H1 (cell line): Measurements from ENCODE around the gene TSTD2. TPM values are rescaled to one million over a fixed set of nuclear protein-coding genes. Genes with fewer than 3 reads are reported as not detected.

Experiments used
- CTCF ChIA-PET: fragments of 300-600 bp; sonication (Branson Sonifier 250); formaldehyde crosslinking; loops from one replicate; lab custom pipeline; 2021; ENCODE audit not compliant: partially characterized antibody; lab: Charles Lee
- POLR2A ChIA-PET: fragments of 300-600 bp; sonication (Branson Sonifier 250); formaldehyde crosslinking; loops from one replicate; lab custom pipeline; 2021; ENCODE audit warnings: inconsistent platforms; ENCODE audit not compliant: partially characterized antibody; lab: Charles Lee
- DNase-seq, 2 experiments: peaks; one replicate each; pipeline versions ENCODE4 v3.0.0 to v3.0.0-alpha.2; 2010 to 2022; ENCODE audit warnings: low spot score in 2 of 2, low read depth in 1 of 2, mixed read lengths in 1 of 2
- FAIRE-seq: peaks from 2 replicates; lab custom pipeline; 2011; peaks lifted over from hg19 to GRCh38; lab: Jason Lieb, UNC
- H2AFZ ChIP-seq: 2 replicates; pipeline ENCODE4 v1.8.1; 2012; ENCODE audit warnings: low read length, inconsistent platforms
- H2AK5ac ChIP-seq: 2 replicates; pipeline ENCODE4 v1.6.1; 2013; ENCODE audit warnings: low read depth, low read length
- H2BK120ac ChIP-seq: replicated peaks from 2 replicates; pipeline ENCODE3; 2013; ENCODE audit warnings: low read depth, low read length, inconsistent platforms
- H2BK12ac ChIP-seq: 2 replicates; pipeline ENCODE4 v1.6.1; 2013; ENCODE audit warnings: low read depth, low read length
- H2BK15ac ChIP-seq: 2 replicates; pipeline ENCODE4 v1.6.1; 2013; ENCODE audit warnings: low read length
- H2BK20ac ChIP-seq: 2 replicates; pipeline ENCODE4 v1.6.1; 2013; ENCODE audit warnings: low read length
- H2BK5ac ChIP-seq: 2 replicates; pipeline ENCODE4 v1.6.1; 2013; ENCODE audit warnings: low read depth, low read length
- H3K14ac ChIP-seq: 2 replicates; pipeline ENCODE4 v1.6.1; 2013; ENCODE audit warnings: inconsistent platforms; ENCODE audit not compliant: insufficient read length
- H3K18ac ChIP-seq: 2 replicates; pipeline ENCODE4 v1.6.1; 2013; ENCODE audit warnings: low read length; ENCODE audit errors: extremely low read depth
- H3K23ac ChIP-seq: 2 replicates; pipeline ENCODE4 v1.6.1; 2013; ENCODE audit warnings: inconsistent platforms; ENCODE audit not compliant: insufficient read length
- H3K23me2 ChIP-seq: 2 replicates; pipeline ENCODE4 v1.6.1; 2013; ENCODE audit warnings: low read depth, low read length
- H3K27ac ChIP-seq: 2 replicates; pipeline ENCODE4 v1.6.1; 2011; ENCODE audit warnings: low read depth, low read length, inconsistent platforms
- H3K27me3 ChIP-seq, 4 experiments: replicated peaks in 1 of 4; 1 replicate in 1 of 4; 2 replicates in 3 of 4; pipeline versions ENCODE4 v1.6.1 to v1.8.1; 2011 to 2013; ENCODE audit warnings: low read length in 3 of 4, mild to moderate bottlenecking in 3 of 4, inconsistent platforms in 2 of 4, mixed read lengths in 2 of 4, moderate library complexity in 1 of 4; ENCODE audit not compliant: control insufficient read depth in 3 of 4, insufficient read depth in 3 of 4; ENCODE audit errors: extremely low read depth in 1 of 4
- H3K36me3 ChIP-seq, 4 experiments: 2 replicates each; pipeline versions ENCODE4 v1.6.1 to v1.8.1; 2011 to 2013; ENCODE audit warnings: mild to moderate bottlenecking in 4 of 4, low read length in 3 of 4, moderate library complexity in 2 of 4, control low read depth in 1 of 4, inconsistent platforms in 1 of 4; ENCODE audit not compliant: insufficient read depth in 4 of 4, control insufficient read depth in 2 of 4
- H3K4ac ChIP-seq: replicated peaks from 2 replicates; pipeline ENCODE3; 2013; ENCODE audit warnings: low read length, low read depth, mixed read lengths, inconsistent platforms; ENCODE audit not compliant: insufficient read length
- H3K4me1 ChIP-seq, 4 experiments: replicated peaks in 1 of 4; 1 replicate in 1 of 4; 2 replicates in 3 of 4; pipeline versions ENCODE4 v1.6.1 to v1.8.1; 2011 to 2013; ENCODE audit warnings: low read length in 3 of 4, inconsistent platforms in 2 of 4, mixed read lengths in 1 of 4; ENCODE audit not compliant: insufficient read depth in 4 of 4, control insufficient read depth in 3 of 4
- H3K4me2 ChIP-seq, 2 experiments: 2 replicates each; pipeline versions ENCODE4 v1.6.1 to v1.8.1; 2011 to 2013; ENCODE audit warnings: low read depth in 2 of 2, low read length in 2 of 2, control low read depth in 1 of 2, inconsistent platforms in 1 of 2, mild to moderate bottlenecking in 1 of 2; ENCODE audit not compliant: insufficient read depth in 1 of 2
- H3K4me3 ChIP-seq, 4 experiments: fragments of 200-600, 300-600 bp in 1 of 4; sonication (generic), shearing (Covaris generic), sonication (Bioruptor Twin) in 1 of 4; 2 replicates each; pipeline versions ENCODE4 v1.5.1 to v1.8.1; 2011 to 2016; ENCODE audit warnings: low read length in 4 of 4, low read depth in 3 of 4, control low read depth in 2 of 4, inconsistent platforms in 2 of 4, mild to moderate bottlenecking in 2 of 4, mixed read lengths in 1 of 4, moderate library complexity in 1 of 4; ENCODE audit not compliant: insufficient read depth in 2 of 4; ENCODE audit errors: extremely low read depth in 1 of 4
- H3K56ac ChIP-seq: replicated peaks from 2 replicates; pipeline ENCODE3; 2013; ENCODE audit warnings: low read depth, mild to moderate bottlenecking, mixed read lengths, low read length, inconsistent platforms; ENCODE audit not compliant: insufficient read length
- H3K79me1 ChIP-seq: 2 replicates; pipeline ENCODE4 v1.6.1; 2013; ENCODE audit warnings: low read depth, low read length, control low read depth
- H3K79me2 ChIP-seq, 2 experiments: 2 replicates each; pipeline versions ENCODE4 v1.6.1 to v1.8.1; 2012 to 2013; ENCODE audit warnings: low read length in 2 of 2, mild to moderate bottlenecking in 2 of 2, inconsistent platforms in 1 of 2; ENCODE audit not compliant: insufficient read depth in 2 of 2, control insufficient read depth in 1 of 2
- H3K9ac ChIP-seq, 4 experiments: replicated peaks in 1 of 4; 1 replicate in 1 of 4; 2 replicates in 3 of 4; pipeline versions ENCODE4 v1.6.1 to v1.8.1; 2011 to 2013; ENCODE audit warnings: low read depth in 3 of 4, low read length in 3 of 4, control low read depth in 2 of 4, mild to moderate bottlenecking in 2 of 4, moderate library complexity in 2 of 4, inconsistent platforms in 1 of 4; ENCODE audit errors: extremely low read depth in 1 of 4
- H3K9me3 ChIP-seq, 2 experiments: 2 replicates each; pipeline versions ENCODE4 v1.6.1 to v1.8.1; 2012 to 2013; ENCODE audit warnings: mild to moderate bottlenecking in 2 of 2, moderate library complexity in 2 of 2, control low read depth in 1 of 2, inconsistent platforms in 1 of 2, low read depth in 1 of 2, low read length in 1 of 2, mixed read lengths in 1 of 2; ENCODE audit not compliant: insufficient read depth in 2 of 2
- H4K20me1 ChIP-seq, 2 experiments: replicated peaks in 1 of 2; 2 replicates each; pipeline versions ENCODE3 to v1.8.1; 2011 to 2013; ENCODE audit warnings: inconsistent platforms in 2 of 2, low read length in 2 of 2, mild to moderate bottlenecking in 1 of 2; ENCODE audit not compliant: insufficient read depth in 2 of 2, control insufficient read depth in 1 of 2
- H4K5ac ChIP-seq: 2 replicates; pipeline ENCODE4 v1.6.1; 2013; ENCODE audit warnings: low read length, low read depth, mixed read lengths, inconsistent platforms; ENCODE audit not compliant: insufficient read length
- H4K8ac ChIP-seq: 2 replicates; pipeline ENCODE4 v1.8.0; 2013; ENCODE audit warnings: mild to moderate bottlenecking, moderate library complexity, low read length, inconsistent platforms; ENCODE audit not compliant: insufficient read depth; ENCODE audit errors: extremely low read depth
- H4K91ac ChIP-seq: replicated peaks from 2 replicates; pipeline ENCODE3; 2013; ENCODE audit warnings: low read length, mixed read lengths, inconsistent platforms; ENCODE audit not compliant: insufficient read length
- BCL11A ChIP-seq, 2 experiments: IDR thresholded peaks; one replicate each; pipeline ENCODE4 v1.6.1; 2011; ENCODE audit warnings: low read depth in 2 of 2, low read length in 2 of 2, mild to moderate bottlenecking in 2 of 2
- CREB1 ChIP-seq: IDR thresholded peaks from 2 replicates; pipeline ENCODE4 v1.6.1; 2012; ENCODE audit warnings: inconsistent platforms
- HDAC6 ChIP-seq: IDR thresholded peaks from one replicate; pipeline ENCODE4 v1.7.1; 2012; ENCODE audit warnings: low read depth, mild to moderate bottlenecking, inconsistent platforms, low read length, moderate library complexity
- JUND ChIP-seq: IDR thresholded peaks from 2 replicates; pipeline ENCODE4 v1.6.1; 2011; ENCODE audit warnings: mild to moderate bottlenecking, improper control_type of control experiment, low read length
- POU5F1 ChIP-seq: IDR thresholded peaks from 2 replicates; pipeline ENCODE4 v1.6.1; 2011; ENCODE audit warnings: low read depth, mild to moderate bottlenecking, low read length, moderate library complexity
- RAD21 ChIP-seq, 2 experiments: IDR thresholded peaks in 1 of 2; conservative IDR thresholded peaks in 1 of 2; 2 replicates each; pipeline ENCODE4 v1.6.1; 2011; ENCODE audit warnings: low read depth in 2 of 2, low read length in 2 of 2, improper control_type of control experiment in 1 of 2, inconsistent platforms in 1 of 2, mild to moderate bottlenecking in 1 of 2, moderate library complexity in 1 of 2
- RFX5 ChIP-seq: IDR thresholded peaks from 2 replicates; pipeline ENCODE4 v1.6.1; 2011; ENCODE audit warnings: low read depth, low read length, improper control_type of control experiment, borderline replicate concordance
- SP4 ChIP-seq: IDR thresholded peaks from 2 replicates; pipeline ENCODE4 v1.6.1; 2012; ENCODE audit warnings: low read length, inconsistent platforms
- WGBS, 2 experiments: shearing (Covaris generic) in 1 of 2; methylation state at CpG; one replicate each; pipeline versions ENCODE4 v1.1.6 to v1.1.7; 2013 to 2015; ENCODE audit warnings: low lambda C conversion rate in 2 of 2, mixed read lengths in 2 of 2, inconsistent platforms in 1 of 2, low coverage in 1 of 2, missing lambda C conversion rate in 1 of 2; ENCODE audit not compliant: insufficient replicate concordance in 2 of 2, insufficient coverage in 1 of 2, insufficient read length in 1 of 2; ENCODE audit errors: extremely low coverage in 1 of 2, missing lambda C conversion rate in 1 of 2; 5-methylcytosine and 5-hydroxymethylcytosine counted together
- polyA plus RNA-seq, 7 experiments: library from polyadenylated mRNA; depleted of rRNA in 3 of 7; stranded (reverse) in 5 of 7; unstranded in 2 of 7; fragments of >200 nt in 5 of 7; fragments of 200-250 nt in 2 of 7; gene quantifications; 1 replicate in 5 of 7; 2 replicates in 1 of 7; 4 replicates in 1 of 7; pipeline versions ENCODE4 v1.2.1 to v1.2.3, GENCODE V29; 2011 to 2013; ENCODE audit warnings: missing spikeins in 2 of 7, mixed read lengths in 2 of 7
- total RNA-seq: library from RNA; stranded (reverse); fragmentation: NEBNext Ultra II Directional; extraction: Animal tissue kit (Norgen Biotek cat#: 25700); gene quantifications from 2 replicates; pipeline ENCODE4 v1.2.1, GENCODE V29; 2021

TSTD2 gene
- total and polyA plus RNA-seq, 2 of the 8 experiments (the other 6 are each of a cell fraction or from before 2014, with no cell fraction given) = 16.1 to 17.5 TPM

GRCh38 chr9:97564291-97565175, 68.6 kb downstream of the TSTD2 start:
- Histone ChIP-seq H4K8ac (no peak overlapping the region), H3K23ac (no peak overlapping the region), H2BK20ac (no peak overlapping the region), H3K56ac (no peak overlapping the region), H2BK15ac (no peak overlapping the region), H2AFZ (0 out of 2 replicates have a peak overlapping the region, but pooled peaks have one; percentile 39), H3K27ac (no peak overlapping the region), H2BK120ac (no peak overlapping the region), H4K5ac (no peak overlapping the region), H2BK12ac (no peak overlapping the region), H2AK5ac (no peak overlapping the region), H3K27me3 (no peaks in the 10 kb centered on the region), H3K4me1 (peaks cover 2 to 6% (median 3%) of the 10 kb centered on the region in 4 experiments; a peak in 6 of 7 replicates), H3K9ac (peak overlapping the region in 1 of 4 experiments; percentile 13; a peak in 1 of 7 replicates), H4K20me1 (no peaks in the 10 kb centered on the region), H3K79me1 (no peaks in the 10 kb centered on the region), H3K4me3 (no peak overlapping the region), H3K4me2 (no peak overlapping the region), H4K91ac (no peak overlapping the region), H3K9me3 (no peaks in the 10 kb centered on the region), H3K36me3 (no peaks in the 10 kb centered on the region), H3K23me2 (no peaks in the 10 kb centered on the region), H3K4ac (no peak overlapping the region), H3K14ac (no peak overlapping the region), H3K18ac (no peak overlapping the region; the same call in 1 of the 2 replicates), H2BK5ac (no peak overlapping the region), H3K79me2 (no peaks in the 10 kb centered on the region)
- POLR2A ChIA-PET = interaction anchor here (0.6 kb wide), 2 partner anchors 454 to 925 kb away, joined by 3 read pairs; no protein-coding TSS in a partner anchor
- FAIRE-seq = no peak
- peak in 1 of 2 experiments; percentile 45 for DNase-seq
- CTCF ChIA-PET = interaction anchor here (0.6 to 1.0 kb wide), 4 partner anchors 35 to 1085 kb away, joined by 3 to 5 read pairs (median 4); no protein-coding TSS in a partner anchor
- 78% methylated on average over 14 of the region's 14 CpGs; no CpG with 5 or more reads in 1 of the 2 experiments for WGBS, 2 experiments
- TF ChIP-seq HDAC6 (no peak), POU5F1 (no peak), RAD21 (IDR thresholded peaks at IDR 0.05 in 1 of 2, conservative IDR thresholded peaks at IDR 0.05 in 1 of 2; ENCODE audit: low read depth in 2 of 2, low read length in 2 of 2) (no peak), JUND (no peak), BCL11A (IDR thresholded peaks at IDR 0.05; ENCODE audit: low read depth in 2 of 2, low read length in 2 of 2) (no peak), RFX5 (no peak), CREB1 (no peak), SP4 (no peak)
